HG02623 (cell line): ENCODE results near the gene LTF.
"Not testable (repeated sequence)": the region's sequence is repeated elsewhere in the genome, so short reads cannot be mapped to it uniquely, and the experiment has no call there.

ENCODE experiments used
- ATAC-seq: cut with Tn5 transposase; IDR thresholded peaks from one replicate; pipeline ENCODE4 v1.9.1; 2021; ENCODE audit warnings: moderate library complexity; ENCODE audit not compliant: unreplicated experiment

The LTF gene

DNA sequence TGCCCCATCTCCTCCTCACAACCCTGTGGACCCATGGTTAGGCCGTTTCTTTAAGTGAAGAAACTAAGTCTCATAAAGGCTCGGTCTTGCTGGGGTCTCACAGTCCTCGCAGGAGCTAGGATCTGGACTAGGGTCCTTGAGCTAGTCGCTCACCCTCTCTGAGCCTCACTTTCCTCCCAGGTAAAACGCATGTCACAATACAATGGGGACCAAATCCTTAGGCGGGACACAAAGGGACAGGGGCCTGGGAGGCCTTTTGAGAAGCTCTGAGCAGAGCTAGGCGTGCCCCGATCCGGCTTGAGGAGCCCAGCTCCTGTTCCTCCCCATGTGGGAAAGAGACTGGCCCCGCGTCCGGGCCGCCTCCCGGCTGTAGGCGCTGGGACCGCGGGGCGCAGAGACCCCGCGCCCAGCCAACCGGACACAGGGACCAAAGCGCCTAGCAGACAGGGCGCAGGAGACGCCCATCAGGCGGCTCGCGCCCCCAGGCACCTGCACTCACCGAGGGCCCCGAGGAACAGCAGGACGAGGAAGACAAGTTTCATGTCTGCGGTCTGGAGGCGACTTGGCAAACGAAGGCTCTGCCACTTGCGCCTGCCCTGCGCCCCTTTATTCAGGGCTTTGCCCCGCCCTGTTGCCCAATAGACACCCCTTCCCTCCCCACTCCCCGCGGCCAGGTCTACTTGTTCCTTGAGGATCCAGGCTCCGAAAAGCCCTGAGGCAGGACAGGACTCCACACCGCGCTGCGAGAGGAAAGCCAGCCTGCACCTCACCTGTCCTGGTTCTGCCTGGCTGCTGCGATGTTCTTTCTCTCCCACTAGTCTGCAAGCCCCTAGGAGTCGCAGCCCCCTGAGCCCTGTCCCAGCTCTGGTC lies at the start of gene LTF:
TSS of gene LTF (minus strand) at position 580 of the 870 bp plus-strand sequence. CDS start at position 542, 38 bp downstream.
- ATAC-seq, result no peak

GRCh38 chr3:46512191-46512749 lies 47.6 kb upstream of the LTF start:
- no peak for ATAC-seq

- no peak for ATAC-seq
These were observed 45.0 kb upstream of the LTF start for GRCh38 chr3:46509661-46510187.

DNA sequence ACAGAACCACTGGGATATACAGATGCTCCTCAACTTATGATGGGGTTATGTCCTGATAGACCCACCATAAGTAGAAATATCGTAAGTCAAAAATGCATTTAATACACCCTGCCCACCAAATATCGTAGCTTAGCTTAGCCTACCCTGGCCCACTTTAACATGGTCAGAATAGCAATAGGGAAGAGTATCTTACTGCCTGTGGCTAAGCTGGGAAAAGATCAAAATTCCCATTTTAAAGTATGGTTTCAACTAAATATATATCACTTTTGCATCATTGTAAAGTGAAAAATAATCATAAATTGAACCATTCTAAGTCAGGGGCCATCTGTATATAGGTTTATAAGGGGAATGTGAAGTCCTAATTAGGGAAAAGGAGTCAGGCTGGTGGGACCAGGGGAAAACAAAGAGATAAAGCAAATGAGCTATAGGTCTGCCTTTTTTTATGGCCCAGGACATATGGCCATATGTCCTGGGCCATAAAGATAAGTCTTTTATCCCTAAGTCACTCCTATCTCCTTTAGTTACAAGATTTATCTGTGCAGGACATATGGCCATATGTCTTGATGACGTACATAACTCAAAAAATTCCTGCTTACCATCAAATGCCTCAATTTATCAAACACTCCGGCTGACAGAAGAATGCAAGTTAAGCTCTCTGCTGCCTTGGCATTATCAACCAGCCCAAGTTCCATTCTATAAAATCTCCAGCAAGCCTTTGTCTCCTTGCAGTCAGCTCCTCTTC lies 44.3 kb upstream of the LTF start:
- ATAC-seq, result no peak

DNA sequence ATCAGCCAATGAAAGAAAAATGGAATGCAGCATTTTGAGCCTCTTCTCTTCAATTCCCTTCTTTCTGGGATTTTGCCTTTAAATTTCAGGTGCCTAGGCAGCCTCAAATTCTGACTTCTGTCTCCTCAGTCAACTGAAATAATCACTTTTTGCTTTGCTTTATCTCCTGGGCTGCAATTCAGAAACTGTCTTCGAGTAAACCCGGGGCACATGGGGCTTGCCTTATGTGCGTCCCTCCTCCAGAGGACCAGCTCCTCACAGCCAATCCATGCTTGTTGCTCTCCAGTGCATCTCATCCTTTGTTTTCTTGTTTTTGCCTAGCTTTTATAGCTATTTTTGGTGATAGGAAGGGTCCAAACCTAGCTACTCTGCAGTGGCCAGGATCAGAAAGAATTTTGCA lies 41.8 kb upstream of the LTF start:
- no peak for ATAC-seq

GRCh38 chr3:46505953-46506352 lies 41.2 kb upstream of the LTF start:
- ATAC-seq, result no peak

DNA sequence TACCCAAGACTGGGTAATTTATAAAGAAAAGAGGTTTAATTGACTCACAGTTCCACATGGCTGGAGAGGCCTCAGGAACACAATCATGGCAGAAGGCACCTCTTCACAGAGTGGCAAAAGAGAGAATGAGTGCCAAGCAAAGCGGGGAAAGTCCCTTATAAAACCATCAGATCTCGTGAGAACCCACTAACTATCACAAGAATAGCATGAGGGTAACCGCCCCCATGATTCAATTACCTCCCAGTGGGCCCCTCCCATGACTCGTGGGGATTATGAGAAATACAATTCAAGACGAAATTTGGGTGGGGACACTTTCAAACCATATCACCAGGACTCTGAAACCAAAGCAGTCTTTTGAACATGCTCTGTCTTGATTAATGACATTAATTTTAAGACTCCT lies 40.1 kb upstream of the LTF start:
- no peak for ATAC-seq

DNA sequence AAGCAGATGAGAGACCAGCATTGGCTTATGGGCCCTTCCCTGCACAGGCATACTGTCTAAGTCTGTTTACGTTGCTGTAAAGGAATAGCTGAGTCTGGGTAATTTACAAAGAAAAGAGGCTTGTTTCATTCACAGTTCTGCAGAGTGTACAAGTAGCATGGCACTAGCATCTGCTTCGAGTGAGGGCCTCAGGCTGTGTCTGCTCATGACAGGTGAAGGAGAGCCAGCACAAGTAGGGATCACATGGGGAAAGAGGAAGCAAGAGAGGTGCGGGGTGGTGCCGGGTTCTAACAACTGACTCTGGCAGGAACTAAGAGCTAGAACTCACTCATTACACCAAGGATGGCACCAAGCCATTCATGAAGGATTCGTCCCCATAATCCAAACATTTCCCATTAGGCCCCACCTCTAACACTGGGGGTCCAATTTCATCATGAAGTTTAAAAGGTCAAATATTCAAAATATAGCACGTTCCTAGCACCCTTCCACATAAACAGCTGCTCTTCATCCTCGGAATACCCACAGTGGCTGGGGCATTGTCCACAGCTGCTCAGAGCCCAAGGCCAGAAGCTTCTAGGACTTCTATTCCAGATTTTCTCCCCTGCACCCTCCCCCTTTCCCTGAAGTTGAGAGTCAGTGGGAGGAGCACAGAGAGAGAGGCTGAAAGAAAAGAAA lies 38.6 kb upstream of the LTF start:
- ATAC-seq, result no peak

GRCh38 chr3:46501702-46502101 lies 37.0 kb upstream of the LTF start:
- no peak for ATAC-seq

DNA sequence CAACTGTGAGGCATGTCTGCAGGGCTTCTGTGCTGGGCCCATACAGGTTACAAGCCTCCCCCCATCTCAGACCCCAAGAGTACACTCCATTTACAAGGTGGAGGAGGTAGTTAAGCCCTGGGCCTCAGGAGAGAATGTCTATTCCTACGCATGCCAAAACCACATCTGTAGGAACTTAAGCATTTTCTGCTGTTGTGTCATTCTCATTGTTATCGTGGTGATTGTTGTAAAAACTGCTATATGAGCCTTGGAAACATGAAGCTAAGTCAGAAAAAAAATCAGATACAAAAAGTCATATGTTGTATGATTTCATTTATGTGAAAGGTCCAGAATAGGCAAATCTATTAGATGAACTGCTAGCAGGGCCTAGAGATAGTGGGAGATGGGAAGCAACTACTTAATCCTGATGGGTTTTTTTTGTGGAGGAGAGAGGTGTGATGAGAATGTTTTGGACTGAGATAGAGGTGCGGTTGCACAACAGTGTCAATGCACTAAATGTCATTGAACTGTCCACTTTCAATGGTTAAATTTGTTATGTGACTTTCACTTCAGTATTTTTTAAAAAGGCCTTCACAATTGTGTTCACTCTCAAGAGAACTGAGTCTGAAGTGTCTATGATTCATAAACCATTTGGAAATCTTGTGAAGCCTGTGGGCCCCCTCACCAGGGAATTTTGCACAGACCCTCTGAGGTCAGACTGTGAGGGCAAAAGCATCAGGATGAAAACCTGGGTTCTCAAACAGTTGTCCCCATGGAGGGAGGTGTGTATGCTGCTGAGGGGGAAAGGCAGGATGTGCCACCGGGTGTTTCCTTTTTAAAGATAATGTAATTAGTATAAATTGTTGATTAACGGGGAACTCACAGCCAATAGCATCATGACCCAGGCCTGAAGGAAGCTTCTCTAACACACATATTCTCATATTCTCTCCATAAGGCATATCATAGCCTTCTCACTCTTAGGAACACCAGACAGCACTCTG lies 36.2 kb upstream of the LTF start:
- ATAC-seq, result no peak

- ATAC-seq, result no peak
These were observed 34.3 kb upstream of the LTF start for GRCh38 chr3:46498916-46499519.

- ATAC-seq, result no peak
These were observed 33.0 kb upstream of the LTF start, which contains the start of gene RTP3 for GRCh38 chr3:46497556-46498265. TSS of gene RTP3 (plus strand) at chr3:46497976. CDS start at chr3:46498063, 87 bp downstream.

DNA sequence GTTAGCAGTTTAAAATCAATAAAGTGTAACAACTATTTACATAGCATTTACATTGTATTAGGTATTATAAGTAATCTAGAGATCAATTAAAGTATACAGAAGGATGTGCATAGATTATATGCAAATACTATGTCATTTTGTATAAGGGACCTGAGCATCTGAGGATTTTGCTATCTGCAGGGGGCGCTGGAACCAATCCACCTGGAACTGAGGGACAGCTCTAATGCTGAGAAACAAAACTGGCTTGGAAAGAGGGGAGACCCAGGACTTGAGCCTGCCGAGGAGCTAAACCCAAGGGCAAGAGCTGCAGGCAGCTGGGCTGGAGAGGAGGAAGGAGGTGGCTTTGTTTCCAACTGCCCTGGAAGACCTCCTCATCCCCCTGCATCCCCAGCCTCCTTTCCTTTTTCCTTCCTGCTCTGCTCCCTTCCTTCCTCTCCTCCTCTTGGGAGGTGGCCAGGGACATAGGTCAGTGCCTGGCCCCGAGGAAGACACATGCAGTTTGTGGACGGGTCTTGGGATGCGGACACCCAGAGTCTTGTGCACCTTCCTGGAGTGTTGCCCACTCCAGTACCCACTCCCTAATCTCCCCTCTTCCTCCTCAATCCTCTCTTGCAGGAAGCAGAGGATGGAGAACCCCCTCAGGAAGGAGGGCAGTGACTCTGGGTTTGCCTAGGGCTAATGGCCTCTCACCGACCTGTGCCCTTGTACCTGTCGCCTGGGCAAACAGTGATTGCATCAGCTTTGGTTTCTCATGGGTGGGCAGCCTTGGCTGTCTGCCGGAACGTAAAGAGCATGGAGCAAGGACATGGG lies 32.2 kb upstream of the LTF start:
- no peak for ATAC-seq

GRCh38 chr3:46495901-46496456 lies 31.3 kb upstream of the LTF start:
- ATAC-seq, result no peak

DNA sequence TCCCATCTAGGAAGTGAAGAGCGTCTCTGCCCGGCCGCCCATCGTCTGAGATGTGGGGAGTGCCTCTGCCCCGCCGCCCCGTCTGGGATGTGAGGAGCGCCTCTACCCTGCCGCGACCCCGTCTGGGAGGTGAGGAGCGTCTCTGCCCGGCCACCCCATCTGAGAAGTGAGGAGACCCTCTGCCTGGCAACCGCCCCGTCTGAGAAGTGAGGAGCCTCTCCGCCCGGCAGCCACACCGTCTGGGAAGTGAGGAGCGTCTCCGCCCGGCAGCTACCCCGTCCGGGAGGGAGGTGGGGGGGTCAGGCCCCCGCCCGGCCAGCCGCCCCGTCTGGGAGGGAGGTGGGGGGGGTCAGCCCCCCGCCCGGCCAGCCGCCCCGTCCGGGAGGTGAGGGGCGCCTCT lies 29.8 kb upstream of the LTF start:
- ATAC-seq, result not testable (repeated sequence)

DNA sequence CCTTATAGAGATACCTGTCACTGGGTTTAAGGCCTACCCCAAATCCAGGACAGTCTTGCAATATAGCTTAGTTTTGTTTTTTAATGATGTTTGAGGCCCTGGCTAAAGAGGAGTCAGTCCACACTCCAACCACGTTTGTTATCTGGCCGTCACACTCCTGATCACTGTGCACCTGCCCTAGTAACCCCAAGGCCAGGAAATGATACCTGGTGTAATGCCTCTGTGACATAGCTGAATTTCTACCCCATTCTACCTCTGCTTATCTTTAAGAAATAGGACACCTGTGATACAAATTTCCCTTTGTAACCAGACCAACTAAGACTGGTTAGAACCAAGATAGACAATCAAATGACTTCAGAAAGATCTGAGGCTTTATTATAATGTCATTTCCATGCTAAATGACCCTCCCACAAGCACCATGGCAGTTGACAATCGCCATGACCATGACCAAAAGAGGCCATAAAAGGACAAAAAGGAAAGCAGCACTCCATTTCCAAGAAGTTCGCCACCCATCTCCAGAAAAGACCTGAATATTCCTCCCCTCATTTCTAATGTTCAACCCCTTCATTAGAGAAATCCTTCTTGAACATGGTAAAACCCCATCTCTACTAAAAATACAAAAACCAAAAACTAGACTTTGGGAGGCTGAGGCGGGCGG lies 28.3 kb upstream of the LTF start:
- no peak for ATAC-seq
